GM12878 (cell line): ENCODE results near the gene SEC23IP. TPM values are rescaled to one million over a fixed set of nuclear protein-coding genes. Genes with fewer than 3 reads are reported as not detected.

Experiments
- ATAC-seq: fragments of 200-7000 bp; cut with Tn5 transposase; 3 replicates; pipeline ENCODE4 v1.9.1; 2020; ENCODE audit warnings: mild to moderate bottlenecking, moderate library complexity
- BruUV-seq: library from RNA; stranded (reverse); fragments of 400-500 nt; replicated peaks from 2 replicates; lab custom pipeline; 2021; lab: Mats Ljungman, UMichigan
- CTCF ChIA-PET: fragments of 300-600 bp; sonication (Branson Sonifier 250); formaldehyde crosslinking; extraction: SDS; loops from one replicate; lab custom pipeline; 2021; ENCODE audit warnings: inconsistent platforms; lab: Yijun Ruan, JAX
- POLR2A ChIA-PET: fragments of 350-600 bp; formaldehyde crosslinking; extraction: SDS; loops from one replicate; lab custom pipeline; 2021; ENCODE audit warnings: inconsistent platforms; lab: Charles Lee
- RAD21 ChIA-PET: fragments of 300-600 bp; sonication (Branson Sonifier 250); formaldehyde crosslinking; loops from one replicate; lab custom pipeline; 2023; ENCODE audit warnings: antibody characterized with exemption; ENCODE audit not compliant: unreplicated experiment; lab: Charles Lee
- SMC1A ChIA-PET: fragments of 300-600 bp; sonication (Branson Sonifier 250); formaldehyde crosslinking; loops from one replicate; lab custom pipeline; 2023; ENCODE audit not compliant: unreplicated experiment, uncharacterized antibody; lab: Charles Lee
- DNase-seq: peaks from one replicate; pipeline ENCODE4 v3.0.0-alpha.2; 2011; ENCODE audit warnings: low read depth, low spot score
- FAIRE-seq: peaks from 3 replicates; lab custom pipeline; 2011; peaks lifted over from hg19 to GRCh38; lab: Jason Lieb, UNC
- H2AFZ ChIP-seq: 2 replicates; pipeline ENCODE4 v1.6.0; 2011; ENCODE audit warnings: low read depth, low read length, control low read depth; ENCODE audit not compliant: control insufficient read depth
- H3K27ac ChIP-seq: 2 replicates; pipeline ENCODE4 v1.5.1; 2011; ENCODE audit warnings: control low read depth; ENCODE audit not compliant: control insufficient read depth, insufficient read depth
- H3K27me3 ChIP-seq, 2 experiments: replicated peaks in 1 of 2; 2 replicates each; pipeline versions ENCODE4 v1.6.0 to v1.6.1; 2011; ENCODE audit warnings: low read length in 1 of 2; ENCODE audit not compliant: control insufficient read depth in 2 of 2, insufficient read depth in 2 of 2
- H3K36me3 ChIP-seq, 2 experiments: 2 replicates each; pipeline ENCODE4 v1.5.1; 2011; ENCODE audit warnings: low read length in 1 of 2; ENCODE audit not compliant: control insufficient read depth in 2 of 2, insufficient read depth in 2 of 2
- H3K4me1 ChIP-seq: 2 replicates; pipeline ENCODE4 v1.6.1; 2011; ENCODE audit warnings: mild to moderate bottlenecking, low read length, moderate library complexity, mixed read lengths; ENCODE audit not compliant: control insufficient read depth, insufficient read depth
- H3K4me2 ChIP-seq: 2 replicates; pipeline ENCODE4 v1.6.0; 2011; ENCODE audit warnings: control low read depth; ENCODE audit not compliant: control insufficient read depth, insufficient read depth
- H3K4me3 ChIP-seq: fragments of 200-600 bp; sonication (generic); 2 replicates; pipeline ENCODE4 v1.5.1; 2016
- H3K79me2 ChIP-seq: 2 replicates; pipeline ENCODE4 v1.6.0; 2011; ENCODE audit warnings: low read length; ENCODE audit not compliant: control insufficient read depth, insufficient read depth
- H3K9ac ChIP-seq: 2 replicates; pipeline ENCODE4 v1.8.0; 2011; ENCODE audit warnings: low read length, control low read depth, mixed read lengths; ENCODE audit not compliant: control insufficient read depth, insufficient read depth
- H3K9me3 ChIP-seq: replicated peaks from 3 replicates; pipeline ENCODE4 v1.5.1; 2011; ENCODE audit warnings: mild to moderate bottlenecking, low read length; ENCODE audit not compliant: control insufficient read depth, insufficient read depth
- H4K20me1 ChIP-seq: 2 replicates; pipeline ENCODE4 v1.6.0; 2011; ENCODE audit not compliant: control insufficient read depth, insufficient read depth
- CEBPZ ChIP-seq: fragments of 150-350 bp; IDR thresholded peaks from 2 replicates; pipeline ENCODE4 v1.6.1; 2016; ENCODE audit warnings: low read depth, low read length
- CREM ChIP-seq: IDR thresholded peaks from 2 replicates; pipeline ENCODE4 v1.6.1; 2014; ENCODE audit warnings: antibody characterized with exemption, low read depth
- E4F1 ChIP-seq: fragments of 450-650 bp; IDR thresholded peaks from 2 replicates; pipeline ENCODE4 v1.6.1; 2018; ENCODE audit warnings: borderline replicate concordance, mild to moderate bottlenecking; ENCODE audit not compliant: partially characterized antibody
- IKZF1 ChIP-seq: fragments of 450-650 bp; conservative IDR thresholded peaks from 2 replicates; pipeline ENCODE4 v1.6.1; 2017; ENCODE audit warnings: antibody characterized with exemption, mild to moderate bottlenecking
- MEF2B ChIP-seq: fragments of 450-650 bp; IDR thresholded peaks from 2 replicates; pipeline ENCODE4 v1.6.1; 2018; ENCODE audit warnings: mild to moderate bottlenecking, moderate library complexity; ENCODE audit not compliant: partially characterized antibody, poor library complexity, severe bottlenecking
- NKRF ChIP-seq: fragments of 450-650 bp; conservative IDR thresholded peaks from 2 replicates; pipeline ENCODE4 v1.6.1; 2017; ENCODE audit warnings: mild to moderate bottlenecking, moderate library complexity
- SKIL ChIP-seq: fragments of 450-650 bp; IDR thresholded peaks from 2 replicates; pipeline ENCODE4 v1.6.1; 2017; ENCODE audit warnings: mild to moderate bottlenecking, low read depth, inconsistent platforms; ENCODE audit not compliant: poor library complexity, severe bottlenecking
- SPI1 ChIP-seq: IDR thresholded peaks from 2 replicates; pipeline ENCODE4 v1.6.1; 2011; ENCODE audit warnings: low read depth, mild to moderate bottlenecking, low read length, moderate library complexity, borderline replicate concordance; ENCODE audit not compliant: insufficient read depth
- SREBF2 ChIP-seq: IDR thresholded peaks from 2 replicates; pipeline ENCODE4 v1.6.1; 2012; ENCODE audit warnings: mild to moderate bottlenecking, low read length
- SRF ChIP-seq, 2 experiments: IDR thresholded peaks; 2 replicates each; pipeline ENCODE4 v1.6.1; 2011; ENCODE audit warnings: low read depth in 2 of 2, low read length in 2 of 2, mild to moderate bottlenecking in 1 of 2, moderate library complexity in 1 of 2
- YBX1 ChIP-seq: fragments of 450-650 bp; IDR thresholded peaks from 2 replicates; pipeline ENCODE4 v1.6.1; 2016; ENCODE audit warnings: antibody characterized with exemption
- WGBS: methylation state at CpG from one replicate; pipeline ENCODE4 v1.1.6; 2016; ENCODE audit warnings: low lambda C conversion rate; ENCODE audit not compliant: insufficient replicate concordance, insufficient coverage; ENCODE audit errors: missing lambda C conversion rate; 5-methylcytosine and 5-hydroxymethylcytosine counted together
- in situ Hi-C: fragments of 300-500 bp; cut with MboI; formaldehyde crosslinking; loops from 9 replicates; pipeline ENCODE4 v1.14.3; 2018; ENCODE audit warnings: mixed read lengths
- intact Hi-C: fragments of 100-400 bp; cut with micrococcal nuclease; formaldehyde crosslinking; loops from one replicate; pipeline ENCODE4 v1.14.2; 2022; ENCODE audit not compliant: unreplicated experiment
- polyA plus RNA-seq, 11 experiments: library from polyadenylated mRNA; depleted of rRNA in 4 of 11; unstranded in 6 of 11; stranded (reverse) in 5 of 11; fragments of >200 nt; fragmentation: Nextera tagmentation in 4 of 11; fragmentation: Illumina TruSeq in 1 of 11; extraction: Ambion mirVana in 4 of 11; extraction: Trizol in 1 of 11; gene quantifications; 1 replicate in 1 of 11; 2 replicates in 10 of 11; pipeline versions ENCODE4 v1.2.1 to v1.2.3, GENCODE V29; 2011 to 2016; ENCODE audit warnings: inconsistent platforms in 2 of 11, missing spikeins in 2 of 11, low read depth in 1 of 11
- total RNA-seq, 4 experiments: library from RNA; depleted of rRNA in 3 of 4; stranded (reverse); fragments of >200 nt in 3 of 4; fragmentation: Illumina TruSeq in 1 of 4; extraction: Trizol in 1 of 4; gene quantifications; 2 replicates each; pipeline versions ENCODE4 v1.2.1 to v1.2.3, GENCODE V29; 2013 to 2021

The SEC23IP gene
- total and polyA plus RNA-seq, 10 of the 15 experiments (the other 5 are each of a cell fraction or from before 2014, with no cell fraction given): 15.1 to 82.5 (median 36.0) TPM

- TF ChIP-seq CEBPZ: no peak
- no peak for TF ChIP-seq E4F1
Measured at GRCh38 chr10:119967066-119967465, 74.5 kb downstream of the SEC23IP start (continued).

- intact Hi-C loops: no loop called here
- ATAC-seq (no peak), DNase-seq (no peak), FAIRE-seq (no peak)
- POLR2A ChIA-PET: interaction anchor here (0.5 kb wide), 1 partner anchor 59 kb away, joined by 5 read pairs; no protein-coding TSS in a partner anchor
- no peaks in the 10 kb centered on the region for H3K79me2 ChIP-seq
- no peaks in the 10 kb centered on the region for H4K20me1 ChIP-seq
- no peaks in the 10 kb centered on the region for H3K4me1 ChIP-seq
- no peaks in the 10 kb centered on the region for H3K36me3 ChIP-seq
- H3K27me3 ChIP-seq: no peaks in the 10 kb centered on the region
- RAD21 ChIA-PET: no interaction called here
- SMC1A ChIA-PET: interaction anchor here (0.6 to 0.9 kb wide), 2 partner anchors 11 to 32 kb away, joined by 3 read pairs; no protein-coding TSS in a partner anchor
- no peak overlapping the region for H2AFZ ChIP-seq
- no peak overlapping the region for H3K4me3 ChIP-seq
- no peak overlapping the region for H3K27ac ChIP-seq
- H3K4me2 ChIP-seq: no peak overlapping the region
- H3K9ac ChIP-seq: no peak overlapping the region
- H3K9me3 ChIP-seq: no peaks in the 10 kb centered on the region; the same call in 2 of the 3 replicates
- in situ Hi-C loops: no loop called here
- no TSS peak for BruUV-seq
- 0% methylated on average over 1 of the region's 1 CpG for WGBS
- CTCF ChIA-PET: no interaction called here
- TF ChIP-seq MEF2B: no peak
- no peak for TF ChIP-seq SKIL
- no peak for TF ChIP-seq CREM
- no peak for TF ChIP-seq YBX1
- no peak for TF ChIP-seq IKZF1
- TF ChIP-seq SRF (IDR thresholded peaks at IDR 0.05; ENCODE audit: low read depth in 2 of 2, low read length in 2 of 2): no peak
- TF ChIP-seq NKRF: no peak
- no peak for TF ChIP-seq SREBF2
- TF ChIP-seq SPI1: no peak
Measured at GRCh38 chr10:119969609-119970008, 77.1 kb downstream of the SEC23IP start.
